Measurements from ENCODE around the gene TIMM10B. TPM values are rescaled to one million over a fixed set of nuclear protein-coding genes. Genes with fewer than 3 reads are reported as not detected.

Gene TIMM10B
- total RNA-seq (2016; rRNA removed; fragmentation: Illumina TruSeq; extraction: Trizol) (39.5 and 60.1 TPM in 2 replicates), polyA plus RNA-seq (2011; rRNA removed) (34.9 and 38.5 TPM in 2 replicates), polyA minus RNA-seq (2011; rRNA and poly(A)+ RNA removed; ENCODE audit: low replicate concordance) (42.9 and 55.1 TPM in 2 replicates), Bru-seq, nascent RNA (percentile 97 among the genes with signal in this experiment), BruChase-seq, experiment 1, labeled RNA remaining after a 6-hour chase (percentile 97 among the genes with signal in this experiment), BruChase-seq, experiment 2, labeled RNA remaining after a 2-hour chase (percentile 99 among the genes with signal in this experiment)
- total RNA-seq (2016; cell fraction: cytosol; rRNA removed; fragmentation: Illumina TruSeq; extraction: Trizol; ENCODE audit: low read depth), result 10.8 and 13.1 TPM in 2 replicates
- 43.3 and 66.3 TPM in 2 replicates for total RNA-seq (2016; cell fraction: insoluble cytoplasmic fraction; rRNA removed; fragmentation: Illumina TruSeq; extraction: Trizol)
- 26.2 and 32.5 TPM in 2 replicates for total RNA-seq (2016; cell fraction: membrane; rRNA removed; fragmentation: Illumina TruSeq; extraction: Trizol)
- total RNA-seq (2016; cell fraction: nucleus; rRNA removed; fragmentation: Illumina TruSeq; extraction: Trizol), result 41.4 and 43.0 TPM in 2 replicates
- 34.0 and 35.1 TPM in 2 replicates for polyA plus RNA-seq (2011; cell fraction: cytosol; rRNA removed)
- polyA plus RNA-seq (2011; cell fraction: nucleus; rRNA removed), result 67.7 and 87.1 TPM in 2 replicates
- 20.8 and 27.0 TPM in 2 replicates for polyA plus RNA-seq (2012)
- 11.9 and 14.7 TPM in 2 replicates for polyA plus RNA-seq (2016; cell fraction: cytosol; fragmentation: Illumina TruSeq; extraction: Trizol; ENCODE audit: low read depth)
- polyA plus RNA-seq (2016; cell fraction: insoluble cytoplasmic fraction; fragmentation: Illumina TruSeq; extraction: Trizol; ENCODE audit: low read depth), result 45.0 and 46.2 TPM in 2 replicates
- polyA plus RNA-seq (2016; cell fraction: membrane; fragmentation: Illumina TruSeq; extraction: Trizol; ENCODE audit: low read depth), result 19.4 and 23.0 TPM in 2 replicates
- polyA plus RNA-seq (2016; cell fraction: nucleus; fragmentation: Illumina TruSeq; extraction: Trizol; ENCODE audit: insufficient read depth, low read depth), result 39.7 and 43.3 TPM in 2 replicates
- polyA minus RNA-seq (2011; cell fraction: cytosol; rRNA and poly(A)+ RNA removed), result 12.4 and 20.8 TPM in 2 replicates
- 102 and 116 TPM in 2 replicates for polyA minus RNA-seq (2011; cell fraction: nucleus; rRNA and poly(A)+ RNA removed)
- long read RNA-seq, experiment 1, transcript TIMM10B-202 (2 exons, 593 nt), result minor isoform, 7 of 63 reads
- long read RNA-seq, experiment 1, transcript TIMM10B-201 (3 exons, 2,840 nt), result major isoform, 50 of 63 reads
- long read RNA-seq, experiment 1, partial matches to known transcripts, result 2 of 63 reads
- long read RNA-seq, experiment 1, other reads (novel, unspliced or antisense), result 0 of 63 reads
- long read RNA-seq, experiment 2, transcript TIMM10B-201 (3 exons, 2,840 nt), result major isoform, 31 of 54 reads
- long read RNA-seq, experiment 2, transcript TIMM10B-202 (2 exons, 593 nt), result minor isoform, 5 of 54 reads
- long read RNA-seq, experiment 2, partial matches to known transcripts, result 1 of 54 reads
- long read RNA-seq, experiment 2, other reads (novel, unspliced or antisense), result 15 of 54 reads

GRCh38 chr11:6481012-6481923, at the start of gene TIMM10B, which contains the start of gene ARFIP2:
TSS of gene TIMM10B (plus strand) at chr11:6481501. CDS start at chr11:6481517, 16 bp downstream.
TSS of gene ARFIP2 (minus strand) at chr11:6481331. CDS start at chr11:6480421, 910 bp downstream.
- Histone ChIP-seq H3K9ac (ENCODE audit: insufficient read depth, low read depth, low read length) (peak within 1 kb of the TSS; percentile 95), H3K4me2 (ENCODE audit: low read depth, low read length) (peak within 1 kb of the TSS; percentile 99), H3K27ac (ENCODE audit: extremely low read length, insufficient read depth, low read length) (peak within 1 kb of the TSS; percentile 95), H3K79me2 (ENCODE audit: insufficient read depth, low read length) (peaks cover 39% of the 10 kb centered on the region), H3K9me3 (ENCODE audit: low read length) (no peaks in the 10 kb centered on the region), H4K20me1 (ENCODE audit: insufficient read depth, low read length) (no peaks in the 10 kb centered on the region; the same call in 1 of the 2 replicates), H3K27me3 (ENCODE audit: control insufficient read depth in 1 of 2, insufficient read depth in 2 of 2, low read length in 2 of 2) (no peaks in the 10 kb centered on the region; a peak in 1 of 5 replicates), H3K36me3 (replicated peaks in 1 of 2; ENCODE audit: control insufficient read depth in 1 of 2, insufficient read depth in 2 of 2, low read length in 2 of 2) (peaks cover 10 to 47% of the 10 kb centered on the region in 2 experiments), H3K4me1 (ENCODE audit: insufficient read depth, low read length) (peaks cover 56% of the 10 kb centered on the region), H3K4me3 (replicated peaks in 1 of 3; ENCODE audit: insufficient read depth in 1 of 3, low read depth in 2 of 3, low read length in 3 of 3) (peak within 1 kb of the TSS; percentile 86 to 92 (median 86)), H2AFZ (ENCODE audit: low read length) (no peak within 1 kb of the TSS)
- CTCF ChIA-PET (ENCODE audit: low intra/inter-chr PET ratio, low total read pairs), result no interaction called here
- peak; percentile 96 for ATAC-seq
- peak; percentile 98 for FAIRE-seq
- intact Hi-C loops (cut with micrococcal nuclease; ENCODE audit: unreplicated experiment) (loop anchor here (2.0 to 10.0 kb wide), 5 partner anchors 24 to 246 kb away; partner anchors contain the start of genes CNGA4, FHIP1B, MRPL17 and TAF10), in situ Hi-C loops (cut with HindIII; ENCODE audit: extremely low pct_ligation_motif_present, low pct_unique_long_range_greater_than_20kb) (loop anchor here (10.0 kb wide), 1 partner anchor 124 kb away; the partner anchor contains the start of genes ILK and RRP8)
- TSS peak; percentile 57 for BruUV-seq (replicated peaks)
- 2% methylated on average over 25 of the region's 66 CpGs for WGBS (ENCODE audit: low lambda C conversion rate)
- POLR2A ChIA-PET, result interaction anchor here (0.8 to 2.1 kb wide), 14 partner anchors 8 to 202 kb away, joined by 3 to 13 read pairs (median 7); partner anchors contain the start of genes HPX, ILK, MRPL17 and RRP8
- peak; percentile 96 for DNase-seq (ENCODE audit: low spot score)
- TF ChIP-seq ZNF251 (CRISPR knock-in tag; IDR thresholded peaks at IDR 0.05) (no peak), KDM5B (CRISPR knock-in tag; IDR thresholded peaks at IDR 0.05; ENCODE audit: borderline replicate concordance) (peak; percentile 80), ZNF260 (CRISPR knock-in tag; IDR thresholded peaks at IDR 0.05; ENCODE audit: borderline replicate concordance, low read depth) (no peak), MBNL3 (CRISPR knock-in tag; conservative IDR thresholded peaks at IDR 0.05) (no peak), GABPA (IDR thresholded peaks at IDR 0.05; ENCODE audit: low read depth, low read length) (peak; percentile 93), GABPA (CRISPR knock-in tag; IDR thresholded peaks at IDR 0.05; ENCODE audit: low read depth) (peak; percentile 99), FLYWCH1 (CRISPR knock-in tag; IDR thresholded peaks at IDR 0.05) (no peak), SAFB2 (CRISPR knock-in tag; IDR thresholded peaks at IDR 0.05; ENCODE audit: borderline replicate concordance, low read depth) (peak; percentile 88; the same call in 1 of the 2 replicates), ETV5 (CRISPR knock-in tag; IDR thresholded peaks at IDR 0.05; ENCODE audit: borderline replicate concordance) (peak; percentile 92), SRSF9 (IDR thresholded peaks at IDR 0.05; ENCODE audit: borderline replicate concordance, insufficient read depth, low read depth, low read length, poor library complexity, severe bottlenecking) (no peak), NBN (conservative IDR thresholded peaks at IDR 0.05) (no peak), HOXD1 (CRISPR knock-in tag; IDR thresholded peaks at IDR 0.05) (peak; percentile 59; the same call in 1 of the 2 replicates), CCAR2 (optimal IDR thresholded peaks at IDR 0.05; ENCODE audit: low read depth, low read length) (no peak)
- TF ChIP-seq, protein P1, sequence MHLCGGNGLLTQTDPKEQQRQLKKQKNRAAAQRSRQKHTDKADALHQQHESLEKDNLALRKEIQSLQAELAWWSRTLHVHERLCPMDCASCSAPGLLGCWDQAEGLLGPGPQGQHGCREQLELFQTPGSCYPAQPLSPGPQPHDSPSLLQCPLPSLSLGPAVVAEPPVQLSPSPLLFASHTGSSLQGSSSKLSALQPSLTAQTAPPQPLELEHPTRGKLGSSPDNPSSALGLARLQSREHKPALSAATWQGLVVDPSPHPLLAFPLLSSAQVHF (CRISPR knock-in tag; IDR thresholded peaks at IDR 0.05), result 0 out of 2 replicates have a peak, but pooled peaks have one; percentile 64
- TF ChIP-seq, protein P2, sequence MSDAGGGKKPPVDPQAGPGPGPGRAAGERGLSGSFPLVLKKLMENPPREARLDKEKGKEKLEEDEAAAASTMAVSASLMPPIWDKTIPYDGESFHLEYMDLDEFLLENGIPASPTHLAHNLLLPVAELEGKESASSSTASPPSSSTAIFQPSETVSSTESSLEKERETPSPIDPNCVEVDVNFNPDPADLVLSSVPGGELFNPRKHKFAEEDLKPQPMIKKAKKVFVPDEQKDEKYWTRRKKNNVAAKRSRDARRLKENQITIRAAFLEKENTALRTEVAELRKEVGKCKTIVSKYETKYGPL (CRISPR knock-in tag; IDR thresholded peaks at IDR 0.05), result no peak
